Body of pancreas (tissue), 4 donors: ENCODE data around the gene NMD3. TPM values are rescaled to one million over a fixed set of nuclear protein-coding genes. Genes with fewer than 3 reads are reported as not detected.

ENCODE experiments used
- ATAC-seq: fragments of 150-250 bp; one replicate; pipeline ENCODE4 v1.9.1; 2016
- DNase-seq, 4 donors: peaks; one replicate each; pipeline ENCODE4 v3.0.0-alpha.2; 2019
- H3K27ac ChIP-seq, 4 donors: fragments of 200-600 bp; sonication (generic); 1 replicate in 3 of 4; 2 replicates in 1 of 4; pipeline versions ENCODE4 v1.5.1 to v1.6.1; 2016 to 2019; ENCODE audit warnings: mild to moderate bottlenecking in 1 of 4, mixed read lengths in 1 of 4, moderate library complexity in 1 of 4
- H3K27me3 ChIP-seq, 2 donors: fragments of 200-600 bp; sonication (generic); one replicate each; pipeline ENCODE4 v1.6.0; 2016; ENCODE audit warnings: mild to moderate bottlenecking in 1 of 2
- H3K36me3 ChIP-seq, 2 donors: fragments of 200-600 bp; sonication (generic); replicated peaks in 1 of 2; 2 replicates each; pipeline ENCODE4 v1.5.1; 2016; ENCODE audit warnings: low read depth in 2 of 2; ENCODE audit not compliant: insufficient read depth in 1 of 2
- H3K4me1 ChIP-seq: fragments of 200-600 bp; sonication (generic); one replicate; pipeline ENCODE4 v1.6.0; 2016
- H3K4me3 ChIP-seq, 2 donors: fragments of 200-600 bp; sonication (generic); 1 replicate in 1 of 2; 2 replicates in 1 of 2; pipeline ENCODE4 v1.5.1; 2016 to 2019
- H3K9me3 ChIP-seq, 3 donors: fragments of 200-600 bp; sonication (generic); 1 replicate in 2 of 3; 2 replicates in 1 of 3; pipeline ENCODE4 v1.5.1; 2016
- CTCF ChIP-seq, 7 experiments: fragments of 450-650 bp in 4 of 7; fragments of 200-600 bp in 3 of 7; sonication (generic) in 3 of 7; IDR thresholded peaks; one replicate each; pipeline ENCODE4 v1.5.1; 2016 to 2019; ENCODE audit warnings: antibody characterized with exemption in 7 of 7
- POLR2A ChIP-seq, 3 donors: fragments of 450-650 bp; IDR thresholded peaks; one replicate each; pipeline ENCODE4 v1.6.1; 2016; ENCODE audit warnings: antibody characterized with exemption in 3 of 3, mild to moderate bottlenecking in 2 of 3
- WGBS, 2 donors: methylation state at CpG; one replicate each; pipeline ENCODE4 v1.1.5; 2017; 5-methylcytosine and 5-hydroxymethylcytosine counted together
- intact Hi-C: fragments of 100-400 bp; cut with DNase I; formaldehyde crosslinking; loops from one replicate; pipeline ENCODE4 v1.15.1; 2023
- total RNA-seq, 2 donors: library from RNA; depleted of rRNA; stranded (reverse); fragments of >200 nt; gene quantifications; one replicate each; pipeline ENCODE4 v1.1.0, GENCODE V29; 2016

The NMD3 gene
- total RNA-seq, 2 donors from 2014 or later = 37.2 to 41.2 TPM

- intact Hi-C loops = no loop called here
- no peak overlapping the region for H3K4me3 ChIP-seq
- H3K27me3 ChIP-seq = no peaks in the 10 kb centered on the region
- no peak for TF ChIP-seq POLR2A (IDR thresholded peaks at IDR 0.05)
- no peak for TF ChIP-seq CTCF (IDR thresholded peaks at IDR 0.05)
- no peak overlapping the region for H3K27ac ChIP-seq
- DNase-seq (no peak), ATAC-seq (no peak)
- no peaks in the 10 kb centered on the region for H3K9me3 ChIP-seq
- WGBS, 2 donors = 82 to 87% methylated on average over 5 of the region's 5 CpGs
- H3K4me1 ChIP-seq = peaks cover 9% of the 10 kb centered on the region
- H3K36me3 ChIP-seq = no peaks in the 10 kb centered on the region
Observed at GRCh38 chr3:161217496-161217895, 3.6 kb upstream of the NMD3 start.

DNA sequence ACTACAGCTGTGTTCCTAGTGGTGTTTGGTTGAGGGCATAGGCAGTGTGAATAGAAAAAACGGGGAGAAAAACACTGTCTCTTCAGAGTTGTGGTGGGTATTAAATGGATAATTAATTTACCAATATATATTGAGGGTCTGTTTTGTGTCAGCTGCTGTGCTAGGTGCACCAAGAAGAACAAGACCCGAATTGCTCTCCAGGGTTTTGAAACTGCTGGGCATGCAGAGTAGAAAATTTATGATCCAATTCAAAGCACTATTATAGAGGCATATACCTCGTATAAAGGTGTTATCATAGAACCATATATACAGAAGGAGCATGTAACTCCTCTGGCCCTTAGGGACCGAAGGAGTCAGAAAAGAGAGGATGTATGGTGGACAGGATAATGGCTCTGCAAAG lies 1.6 kb upstream of the NMD3 start:
- Histone ChIP-seq H3K27me3 (no peaks in the 10 kb centered on the region), H3K36me3 (no peaks in the 10 kb centered on the region), H3K9me3 (no peaks in the 10 kb centered on the region), H3K27ac (no peak overlapping the region), H3K4me3 (no peak overlapping the region), H3K4me1 (peaks cover 25% of the 10 kb centered on the region)
- no peak for TF ChIP-seq CTCF (IDR thresholded peaks at IDR 0.05)
- no peak for TF ChIP-seq POLR2A (IDR thresholded peaks at IDR 0.05)
- intact Hi-C loops = no loop called here
- WGBS, 2 donors = 89 to 92% methylated on average over 4 of the region's 4 CpGs
- ATAC-seq (no peak), DNase-seq (no peak)

DNA sequence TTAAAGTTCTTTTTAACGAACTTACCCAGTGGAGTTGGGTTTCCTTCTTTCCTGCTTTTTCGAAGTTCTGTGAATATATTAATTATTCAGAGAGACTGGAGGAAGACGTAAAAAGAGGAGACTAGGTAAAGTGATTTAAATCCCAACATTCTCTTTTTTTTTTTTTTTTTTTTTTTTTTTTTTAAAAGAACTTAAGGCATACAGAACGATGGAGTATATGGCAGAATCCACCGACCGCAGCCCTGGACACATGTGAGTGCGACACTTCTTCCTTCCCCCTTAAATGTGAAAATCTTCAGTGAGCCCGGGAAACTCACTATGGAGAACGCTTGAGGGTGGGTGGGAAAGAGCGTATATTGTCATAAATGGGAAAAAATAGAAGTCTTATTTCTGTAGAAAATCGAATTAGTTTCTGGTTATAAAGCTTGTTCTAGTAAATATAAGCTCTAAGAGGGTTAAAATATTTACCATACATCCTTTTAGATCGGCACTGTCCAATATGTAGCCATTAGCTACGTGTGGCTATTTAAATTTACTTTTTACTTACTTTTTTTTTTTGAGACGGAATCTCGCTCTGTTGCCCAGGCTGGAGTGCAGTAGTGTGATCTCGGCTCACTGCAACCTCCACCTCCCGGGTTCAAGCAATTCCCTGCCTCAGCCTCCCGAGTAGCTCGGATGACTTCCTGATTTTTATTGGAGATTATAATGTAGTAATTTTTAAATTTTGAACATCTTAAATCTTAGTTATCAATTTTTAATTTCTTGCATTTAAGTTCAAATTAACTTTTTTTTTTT lies 892 bp downstream of the NMD3 start:
- TF ChIP-seq CTCF (IDR thresholded peaks at IDR 0.05) = no peak
- TF ChIP-seq POLR2A (IDR thresholded peaks at IDR 0.05) = no peak
- DNase-seq = peak; percentile 19 to 52 (median 31)

DNA sequence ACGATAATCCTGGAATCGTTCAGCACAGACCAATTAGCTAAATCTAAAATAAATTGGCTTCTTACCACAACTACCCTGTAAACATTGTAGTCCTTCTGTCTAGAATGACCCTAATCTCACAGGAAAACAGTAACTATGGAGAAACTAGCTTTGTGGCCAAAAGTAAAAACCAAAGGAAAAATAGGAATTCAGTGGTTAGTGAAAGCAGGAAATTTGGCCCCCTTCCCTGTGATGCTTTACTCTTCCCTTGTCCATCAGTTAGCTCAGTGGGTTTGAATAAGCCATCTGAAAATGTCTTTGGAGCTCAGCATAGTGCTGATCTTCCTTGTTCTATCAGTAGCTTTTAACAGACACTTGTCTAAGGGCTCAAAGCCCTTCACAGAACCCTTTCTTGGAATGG lies 1.6 kb downstream of the NMD3 start:
- 12 to 21% methylated on average over 2 of the region's 2 CpGs for WGBS, 2 donors
- H3K4me1 ChIP-seq = peaks cover 45% of the 10 kb centered on the region
- TF ChIP-seq POLR2A (IDR thresholded peaks at IDR 0.05) (no peak), CTCF (IDR thresholded peaks at IDR 0.05) (no peak)
- DNase-seq (no peak), ATAC-seq (no peak)
- intact Hi-C loops = no loop called here
- H3K36me3 ChIP-seq = peaks cover 0 to 3% of the 10 kb centered on the region in 2 donors
- H3K27ac ChIP-seq = no peak overlapping the region
- H3K4me3 ChIP-seq = peak overlapping the region in 1 of 2 donors; percentile 100
- H3K9me3 ChIP-seq = no peaks in the 10 kb centered on the region
- H3K27me3 ChIP-seq = no peaks in the 10 kb centered on the region

More for the DNA sequence above, 892 bp downstream of the NMD3 start:
- 4% methylated on average over 19 of the region's 19 CpGs for WGBS, 2 donors
- Histone ChIP-seq H3K27ac (peak overlapping the region; percentile 81 to 98 (median 91)), H3K36me3 (no peaks in the 10 kb centered on the region), H3K4me3 (peak overlapping the region; percentile 69 to 100), H3K4me1 (peaks cover 45% of the 10 kb centered on the region), H3K9me3 (no peaks in the 10 kb centered on the region), H3K27me3 (no peaks in the 10 kb centered on the region)
- ATAC-seq = no peak
- intact Hi-C loops = no loop called here

DNA sequence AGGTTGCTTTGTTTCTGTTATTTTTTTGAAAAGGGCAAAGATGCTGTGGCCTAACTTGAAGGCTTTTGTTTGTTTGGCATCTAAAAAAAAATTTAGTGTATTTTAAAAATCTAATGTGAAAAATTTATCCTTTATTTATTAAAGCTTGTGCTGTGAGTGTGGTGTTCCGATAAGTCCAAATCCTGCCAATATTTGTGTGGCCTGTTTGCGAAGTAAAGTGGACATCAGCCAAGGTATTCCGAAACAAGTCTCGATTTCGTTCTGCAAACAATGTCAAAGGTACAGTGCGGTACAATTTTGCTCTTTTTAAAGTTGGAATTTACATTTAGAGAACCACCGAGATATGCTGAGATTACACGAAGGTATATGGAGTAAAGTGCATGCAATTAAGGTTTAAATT lies 3.7 kb downstream of the NMD3 start:
- ATAC-seq (no peak), DNase-seq (peak in 3 of 4 donors; percentile 11 to 19 (median 15))
- TF ChIP-seq POLR2A (IDR thresholded peaks at IDR 0.05) (no peak), CTCF (IDR thresholded peaks at IDR 0.05) (no peak)
- 38 to 52% methylated on average over 8 of the region's 8 CpGs for WGBS, 2 donors
- H3K9me3 ChIP-seq = no peaks in the 10 kb centered on the region
- peak overlapping the region in 1 of 4 donors; percentile 28 for H3K27ac ChIP-seq
- no peak overlapping the region for H3K4me3 ChIP-seq
- intact Hi-C loops = no loop called here
- H3K27me3 ChIP-seq = no peaks in the 10 kb centered on the region
- peaks cover 52% of the 10 kb centered on the region for H3K4me1 ChIP-seq
- peaks cover 0 to 3% of the 10 kb centered on the region in 2 donors for H3K36me3 ChIP-seq
